Lower lobe of right lung (tissue), 2 donors: ENCODE results near the gene SAMD15. TPM values are rescaled to one million over a fixed set of nuclear protein-coding genes. Genes with fewer than 3 reads are reported as not detected.

Experiments
- ATAC-seq, 2 donors: fragments of 200-7000 bp; cut with Tn5 transposase; one replicate each; pipeline ENCODE4 v1.9.1; 2020 to 2022; ENCODE audit warnings: mild to moderate bottlenecking in 2 of 2, moderate library complexity in 2 of 2
- DNase-seq: peaks from one replicate; pipeline ENCODE4 v3.0.0-alpha.2; 2020
- H3K27ac ChIP-seq: fragments of 200-600 bp; one replicate; pipeline ENCODE4 v1.8.0; 2022
- H3K27me3 ChIP-seq: fragments of 200-600 bp; one replicate; pipeline ENCODE4 v1.8.0; 2022; ENCODE audit warnings: low read depth
- H3K36me3 ChIP-seq: fragments of 200-600 bp; one replicate; pipeline ENCODE4 v1.8.0; 2022; ENCODE audit warnings: mild to moderate bottlenecking
- H3K4me1 ChIP-seq: fragments of 200-600 bp; one replicate; pipeline ENCODE4 v1.8.0; 2022
- H3K4me3 ChIP-seq: fragments of 200-600 bp; one replicate; pipeline ENCODE4 v1.8.0; 2022; ENCODE audit warnings: mild to moderate bottlenecking
- H3K9me3 ChIP-seq: fragments of 200-600 bp; one replicate; pipeline ENCODE4 v1.8.0; 2022
- intact Hi-C: fragments of 100-400 bp; cut with DNase I; formaldehyde crosslinking; loops from one replicate; pipeline ENCODE4 v1.11.0; 2022
- total RNA-seq: library from RNA; stranded (reverse); fragmentation: NEBNext Ultra II Directional; extraction: Animal tissue kit (Norgen Biotek cat#: 25700); gene quantifications from one replicate; pipeline ENCODE4 v1.2.1, GENCODE V29; 2021
- TF ChIP-seq, protein P1 (sequence below): fragments of 200-600 bp; IDR thresholded peaks from one replicate; pipeline ENCODE4 v1.8.0; 2022; ENCODE audit warnings: antibody characterized with exemption, mild to moderate bottlenecking
- donor health status: DM: no; HTN: yes; CAD: no; lungs with severe emphysema.

Gene SAMD15
- total RNA-seq, 1 donor from 2014 or later, result 2.8 TPM

DNA sequence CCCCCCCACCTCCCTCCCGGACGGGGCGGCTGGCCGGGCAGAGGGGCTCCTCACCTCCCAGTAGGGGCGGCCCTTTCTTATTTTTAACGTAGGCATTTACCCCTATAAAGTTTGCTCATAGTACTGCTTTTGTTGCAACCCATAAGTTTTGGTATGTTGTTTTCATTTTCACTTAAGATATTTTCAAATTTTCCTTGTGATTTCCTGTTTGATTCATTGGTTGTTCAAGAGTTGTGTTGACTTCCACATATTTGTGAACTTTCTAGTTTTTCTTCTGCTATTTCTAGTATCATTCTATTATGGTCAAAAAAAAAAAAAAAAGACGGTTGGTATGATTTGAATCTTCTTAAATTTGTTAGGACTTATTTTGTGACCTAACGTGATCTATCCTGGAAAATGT, 39.7 kb downstream of the SAMD15 start:
- no peak overlapping the region for H3K27ac ChIP-seq
- DNase-seq, result no peak
- TF ChIP-seq, protein P1, sequence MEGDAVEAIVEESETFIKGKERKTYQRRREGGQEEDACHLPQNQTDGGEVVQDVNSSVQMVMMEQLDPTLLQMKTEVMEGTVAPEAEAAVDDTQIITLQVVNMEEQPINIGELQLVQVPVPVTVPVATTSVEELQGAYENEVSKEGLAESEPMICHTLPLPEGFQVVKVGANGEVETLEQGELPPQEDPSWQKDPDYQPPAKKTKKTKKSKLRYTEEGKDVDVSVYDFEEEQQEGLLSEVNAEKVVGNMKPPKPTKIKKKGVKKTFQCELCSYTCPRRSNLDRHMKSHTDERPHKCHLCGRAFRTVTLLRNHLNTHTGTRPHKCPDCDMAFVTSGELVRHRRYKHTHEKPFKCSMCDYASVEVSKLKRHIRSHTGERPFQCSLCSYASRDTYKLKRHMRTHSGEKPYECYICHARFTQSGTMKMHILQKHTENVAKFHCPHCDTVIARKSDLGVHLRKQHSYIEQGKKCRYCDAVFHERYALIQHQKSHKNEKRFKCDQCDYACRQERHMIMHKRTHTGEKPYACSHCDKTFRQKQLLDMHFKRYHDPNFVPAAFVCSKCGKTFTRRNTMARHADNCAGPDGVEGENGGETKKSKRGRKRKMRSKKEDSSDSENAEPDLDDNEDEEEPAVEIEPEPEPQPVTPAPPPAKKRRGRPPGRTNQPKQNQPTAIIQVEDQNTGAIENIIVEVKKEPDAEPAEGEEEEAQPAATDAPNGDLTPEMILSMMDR, result no peak
- no peaks in the 10 kb centered on the region for H3K4me1 ChIP-seq
- H3K4me3 ChIP-seq, result no peak overlapping the region
- H3K9me3 ChIP-seq, result peaks cover 20% of the 10 kb centered on the region
- intact Hi-C loops, result no loop called here
- no peak for ATAC-seq
- no peaks in the 10 kb centered on the region for H3K27me3 ChIP-seq
- H3K36me3 ChIP-seq, result peaks cover 6% of the 10 kb centered on the region

DNA sequence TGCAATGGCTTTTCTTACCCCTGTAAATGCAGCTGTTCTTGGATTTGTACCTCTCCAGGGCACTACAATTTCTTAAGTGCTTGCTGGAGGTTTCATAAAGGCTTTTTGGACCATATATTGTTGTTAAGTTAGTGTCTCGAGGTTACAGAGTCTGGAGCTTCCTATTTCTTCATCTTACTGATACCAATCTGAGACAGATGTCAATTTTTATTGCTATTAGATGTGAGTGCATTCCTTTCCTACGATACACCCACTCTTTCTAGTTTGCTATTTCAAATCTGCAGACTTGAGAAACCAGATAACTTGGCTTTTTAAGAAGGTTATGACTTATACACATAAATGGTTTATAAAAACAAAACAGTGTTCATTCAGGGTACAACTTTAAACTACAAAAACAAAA, 44.0 kb downstream of the SAMD15 start:
- Histone ChIP-seq H3K27ac (no peak overlapping the region), H3K9me3 (peaks cover 20% of the 10 kb centered on the region), H3K4me3 (no peak overlapping the region), H3K4me1 (no peaks in the 10 kb centered on the region), H3K36me3 (peaks cover 50% of the 10 kb centered on the region), H3K27me3 (no peaks in the 10 kb centered on the region)
- no peak for DNase-seq
- intact Hi-C loops, result no loop called here
- TF ChIP-seq, protein P1, result no peak
- no peak for ATAC-seq

DNA sequence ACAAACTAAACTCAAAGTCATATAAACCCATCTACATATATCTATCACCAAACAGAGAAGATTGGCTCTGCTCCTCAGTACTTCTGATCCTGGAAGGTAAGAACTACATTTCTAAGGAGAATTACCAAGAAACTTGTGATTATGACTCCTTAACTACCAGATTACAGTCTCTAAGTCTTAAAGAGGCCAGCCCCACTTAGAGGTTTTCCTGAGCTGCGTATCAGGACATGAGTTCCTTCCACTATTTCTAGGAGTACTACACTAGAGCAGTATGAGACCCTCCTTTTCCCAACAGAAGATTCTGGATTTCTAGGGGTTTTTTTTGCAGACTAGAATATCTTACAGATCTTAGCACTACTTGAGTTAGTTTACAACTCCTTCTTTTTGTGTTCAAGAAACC, 46.2 kb downstream of the SAMD15 start, which contains the start of gene NOXRED1:
Gene NOXRED1, minus strand, starts transcription at position 101 of the 400 bp plus-strand sequence. CDS start 634 bp downstream, outside the sequence.
- H3K36me3 ChIP-seq, result peaks cover 72% of the 10 kb centered on the region
- TF ChIP-seq, protein P1, result no peak

DNA sequence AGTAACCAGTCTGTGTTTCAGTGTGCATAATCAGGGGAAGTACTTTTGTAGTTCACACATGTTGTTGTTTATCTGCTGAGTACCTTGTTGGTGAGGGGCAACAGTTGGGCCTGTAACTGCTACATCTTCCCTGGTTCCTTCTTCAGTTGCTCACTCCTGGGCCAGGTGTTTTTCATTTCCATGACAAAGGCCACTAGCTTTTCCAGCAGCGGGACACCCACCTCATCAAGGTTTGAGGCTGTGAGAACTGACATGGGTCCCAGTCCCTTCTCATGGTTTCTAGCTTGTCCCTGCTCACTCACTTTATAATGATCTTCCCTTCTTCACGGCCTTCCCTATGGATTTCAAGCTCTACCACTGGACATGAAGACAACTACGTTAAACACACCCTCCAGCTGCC, 47.7 kb downstream of the SAMD15 start:
- ATAC-seq (no peak), DNase-seq (no peak)
- no peaks in the 10 kb centered on the region for H3K4me1 ChIP-seq
- TF ChIP-seq, protein P1, result no peak
- H3K4me3 ChIP-seq, result no peak overlapping the region
- H3K36me3 ChIP-seq, result peaks cover 86% of the 10 kb centered on the region
- peaks cover 4% of the 10 kb centered on the region for H3K9me3 ChIP-seq
- intact Hi-C loops, result no loop called here
- no peaks in the 10 kb centered on the region for H3K27me3 ChIP-seq
- no peak overlapping the region for H3K27ac ChIP-seq

More for the DNA sequence above, 46.2 kb downstream of the SAMD15 start, which contains the start of gene NOXRED1:
- DNase-seq (no peak), ATAC-seq (no peak)
- H3K4me3 ChIP-seq, result no peak within 1 kb of the TSS
- peaks cover 18% of the 10 kb centered on the region for H3K9me3 ChIP-seq
- no peaks in the 10 kb centered on the region for H3K4me1 ChIP-seq
- no peak within 1 kb of the TSS for H3K27ac ChIP-seq
- intact Hi-C loops, result no loop called here
- H3K27me3 ChIP-seq, result no peaks in the 10 kb centered on the region

DNA sequence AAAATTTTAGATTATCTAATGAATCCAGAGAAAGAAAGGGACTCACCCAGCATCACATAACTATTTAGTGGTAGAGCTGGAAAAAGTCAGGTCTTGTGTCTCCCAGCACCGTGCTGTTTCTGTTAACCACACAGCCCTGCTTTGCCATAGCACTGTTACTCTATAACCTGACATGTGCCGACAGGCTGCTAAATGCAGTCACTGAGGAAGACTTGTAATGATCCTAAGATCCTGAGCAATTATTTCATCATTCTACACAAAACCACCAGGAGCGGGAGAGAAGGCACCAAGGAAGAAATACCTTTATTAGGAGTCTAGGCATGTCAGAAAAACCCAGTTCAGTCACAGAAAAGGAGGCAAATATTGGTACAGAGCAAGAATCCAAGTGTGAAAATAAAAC, 49.2 kb downstream of the SAMD15 start:
- peaks cover 100% of the 10 kb centered on the region for H3K36me3 ChIP-seq

More for the DNA sequence above, 49.2 kb downstream of the SAMD15 start:
- H3K9me3 ChIP-seq, result no peaks in the 10 kb centered on the region
- no peak overlapping the region for H3K4me3 ChIP-seq
- TF ChIP-seq, protein P1, result no peak
- ATAC-seq (no peak), DNase-seq (no peak)
- no peak overlapping the region for H3K27ac ChIP-seq
- H3K4me1 ChIP-seq, result no peaks in the 10 kb centered on the region
- no peaks in the 10 kb centered on the region for H3K27me3 ChIP-seq
- intact Hi-C loops, result no loop called here
